SW 1271 (cell line): Measurements from ENCODE around the gene BICD1.
"Not testable (repeated sequence)": the region's sequence is repeated elsewhere in the genome, so short reads cannot be mapped to it uniquely, and the experiment has no call there.

Source experiments
- DNase-seq, 2 experiments: peaks; one replicate each; lab custom pipeline; 2025; lab: John Stamatoyannopoulos, UW

The BICD1 gene

DNA sequence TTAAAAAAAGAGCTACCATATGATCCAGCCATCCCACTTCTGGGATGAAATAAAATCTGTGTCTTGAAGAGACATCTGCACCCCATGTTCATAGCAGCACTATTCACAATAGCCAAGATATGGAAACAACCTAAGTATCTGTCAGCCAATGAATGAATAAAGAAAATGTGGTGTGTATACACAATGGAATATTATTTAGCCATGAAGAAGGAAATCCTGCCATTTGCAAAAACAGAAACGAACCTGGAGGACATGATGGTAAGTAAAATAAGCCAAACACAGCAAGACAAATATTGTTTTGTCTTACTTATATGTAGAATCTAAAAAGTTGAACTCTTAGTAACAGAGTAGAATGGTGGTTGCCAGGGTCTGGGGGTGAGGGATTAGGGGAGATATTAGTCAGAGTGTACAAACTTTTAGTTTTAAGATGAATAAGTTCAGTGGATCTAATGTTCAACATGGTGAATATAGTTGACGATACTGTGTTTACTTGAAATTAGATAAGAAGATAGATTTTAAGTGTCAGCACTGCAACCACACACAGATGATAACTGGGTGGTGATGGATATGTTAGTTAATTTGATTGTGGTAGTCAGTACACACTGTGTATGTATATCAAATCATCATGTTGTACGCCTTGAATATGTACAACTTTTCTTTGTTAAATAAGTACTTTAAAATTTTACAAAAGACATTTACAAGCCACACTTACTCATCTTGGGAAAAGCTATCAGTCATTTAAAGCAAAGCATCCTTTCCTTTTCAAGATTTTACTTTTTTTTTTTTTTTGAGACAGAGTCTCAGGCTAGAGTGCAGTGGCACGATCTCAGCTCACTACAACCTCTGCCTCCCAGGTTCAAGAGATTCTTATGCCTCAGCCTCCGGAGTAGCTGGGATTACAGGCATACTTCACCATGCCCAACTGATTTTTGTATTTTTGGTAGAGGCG lies 89.9 kb downstream of the BICD1 start:
- no peak for DNase-seq

DNA sequence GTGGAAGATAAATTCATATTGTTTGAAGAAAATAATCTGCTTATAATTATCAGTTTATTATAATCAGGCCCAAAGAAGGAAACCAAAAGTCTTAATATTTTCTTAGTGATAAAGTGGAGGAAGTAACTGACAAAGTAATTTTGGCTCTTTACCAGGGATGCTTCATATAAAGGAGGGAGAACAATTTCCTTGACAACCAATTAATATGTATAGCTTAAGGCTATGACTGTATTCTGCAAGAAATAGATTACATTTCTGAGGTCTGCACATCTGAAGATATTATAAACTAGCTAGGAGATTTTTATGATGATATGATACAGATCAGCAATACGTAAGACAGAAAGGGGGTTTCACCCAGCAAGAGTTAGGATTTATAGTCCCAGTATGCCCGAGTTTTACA lies 90.8 kb downstream of the BICD1 start:
- peak in 1 of 2 experiments; percentile 17 for DNase-seq

DNA sequence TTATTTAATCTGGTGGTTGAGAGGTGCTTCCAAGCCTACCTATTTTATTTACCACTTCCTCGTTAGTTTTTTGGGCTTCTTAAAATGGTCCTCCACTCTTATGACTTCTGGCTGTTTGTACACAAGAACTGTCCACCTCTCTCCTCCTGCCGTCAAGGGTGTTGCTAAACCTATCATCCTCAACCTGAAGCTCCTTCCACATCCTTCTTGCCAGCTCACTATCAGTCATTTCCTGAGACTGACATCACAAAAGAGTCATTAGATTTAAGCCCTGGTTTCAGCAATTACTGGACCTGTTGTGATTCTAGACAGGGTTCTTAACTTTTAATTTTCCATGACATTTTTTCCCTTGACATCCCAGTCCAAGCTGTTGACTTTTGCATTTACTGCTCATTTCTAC lies 91.9 kb downstream of the BICD1 start:
- DNase-seq: peak; percentile 71 to 84

DNA sequence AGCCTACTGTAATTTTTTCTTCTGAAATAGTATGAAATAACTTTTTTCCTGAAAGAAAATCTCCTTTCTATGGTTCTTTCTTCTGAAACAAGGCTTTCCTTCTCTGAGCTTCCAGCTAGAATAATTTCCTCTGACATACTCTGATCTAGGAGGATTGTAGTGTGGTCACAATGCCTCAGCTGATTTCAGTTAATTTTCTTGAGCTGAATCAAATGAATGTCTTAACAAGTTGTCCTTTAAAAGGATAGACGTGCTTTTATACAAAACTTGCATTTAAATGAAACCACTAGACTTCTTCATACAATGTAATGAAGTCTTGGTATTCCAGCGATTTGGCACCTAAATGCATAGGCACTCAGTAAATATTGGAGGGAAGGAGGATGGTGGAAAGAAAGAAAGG lies 94.4 kb downstream of the BICD1 start:
- no peak for DNase-seq

DNA sequence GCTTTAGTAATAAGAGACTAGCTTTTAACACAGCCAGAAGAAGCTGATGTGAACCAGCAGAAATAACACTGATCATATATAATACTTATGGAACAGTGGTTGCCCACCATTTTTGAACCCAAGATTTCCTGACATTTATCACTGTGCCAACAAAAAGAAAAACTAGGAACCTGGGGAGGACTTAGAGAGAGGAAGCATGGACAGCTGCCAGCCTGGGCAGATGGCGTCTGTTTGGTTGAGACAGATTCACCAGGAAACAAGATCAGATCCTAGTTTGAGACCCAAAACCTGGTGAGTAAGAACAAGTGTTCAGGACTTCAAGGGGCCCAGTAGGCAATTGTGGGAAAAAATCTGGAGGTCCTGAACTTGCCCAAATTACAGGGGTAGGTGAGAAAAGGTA lies 95.3 kb downstream of the BICD1 start:
- DNase-seq: no peak

DNA sequence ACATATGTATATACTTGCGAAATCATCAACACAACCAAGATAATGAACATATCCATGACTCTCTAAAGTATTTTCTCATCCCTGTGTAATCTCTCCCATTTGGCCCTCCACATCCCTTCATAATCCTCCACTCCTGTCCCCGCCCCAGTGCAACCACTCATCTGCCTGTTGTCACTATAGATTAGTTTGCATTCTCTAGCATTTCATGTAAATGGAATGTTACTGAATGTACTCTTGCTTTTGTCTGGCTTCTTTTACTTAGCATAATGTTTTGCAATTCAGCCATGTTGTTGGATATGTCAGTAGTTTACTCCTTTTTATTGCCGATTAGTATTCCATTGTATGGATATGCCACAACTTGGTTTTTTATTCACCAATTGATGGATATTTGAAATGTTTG lies 99.1 kb downstream of the BICD1 start:
- DNase-seq: no peak

DNA sequence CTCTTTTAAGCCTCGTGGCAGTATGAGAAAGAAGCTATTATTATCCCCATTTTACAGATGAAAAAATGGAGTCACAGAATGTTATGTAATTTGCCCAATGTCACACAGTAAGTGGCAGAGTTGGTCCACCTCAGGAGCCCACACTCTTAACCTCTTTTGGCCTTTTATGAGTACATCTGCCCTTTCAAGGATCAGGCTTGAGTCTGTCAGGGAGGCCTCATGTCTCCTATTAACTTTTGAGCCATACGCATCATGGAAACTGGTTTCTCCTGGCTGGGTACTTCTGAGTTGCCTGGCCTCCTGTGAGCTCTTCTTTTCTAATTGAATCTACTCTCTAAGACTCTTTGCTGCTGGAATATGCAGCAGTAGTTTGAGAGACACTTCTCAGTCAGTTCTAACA lies 101.7 kb downstream of the BICD1 start:
- no peak for DNase-seq

DNA sequence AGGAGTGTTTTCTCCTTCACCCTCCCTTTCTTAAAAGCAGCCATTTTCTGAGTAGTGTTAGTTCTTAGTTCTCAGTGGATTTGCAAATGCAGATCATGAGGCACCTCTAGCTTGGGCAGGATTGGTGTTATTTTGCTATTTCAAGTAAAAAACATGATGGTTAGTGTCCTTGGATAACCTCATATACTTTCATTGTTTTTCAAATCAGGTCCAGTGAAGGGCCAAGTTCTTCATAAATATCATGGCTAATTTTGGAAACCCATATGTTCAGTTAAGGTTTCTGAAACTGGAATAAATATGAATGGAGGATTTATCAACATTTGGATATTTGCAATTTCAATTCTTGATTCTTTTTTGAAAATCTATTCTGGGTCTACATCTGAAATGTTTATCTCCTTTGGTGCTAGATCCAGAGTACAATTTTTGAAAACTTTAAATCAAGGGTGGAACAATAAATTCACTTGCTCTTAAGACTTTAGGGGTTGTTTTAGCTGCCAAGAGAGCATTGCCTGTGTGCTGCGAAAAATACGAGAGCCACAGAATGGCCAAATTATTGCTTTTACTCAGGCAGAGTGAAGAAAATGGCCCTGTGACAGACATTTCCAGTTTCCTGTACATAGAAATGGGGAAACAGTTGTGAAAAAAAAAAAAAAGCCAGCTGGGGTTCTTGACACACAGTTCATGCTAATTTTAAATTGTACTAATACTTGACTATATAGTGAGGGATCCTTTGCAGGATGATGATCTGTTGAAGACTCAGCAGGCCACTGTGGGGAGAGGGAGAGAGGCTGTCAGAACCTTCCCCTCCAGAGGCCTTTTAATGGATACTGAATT lies 104.6 kb downstream of the BICD1 start:
- no peak for DNase-seq

DNA sequence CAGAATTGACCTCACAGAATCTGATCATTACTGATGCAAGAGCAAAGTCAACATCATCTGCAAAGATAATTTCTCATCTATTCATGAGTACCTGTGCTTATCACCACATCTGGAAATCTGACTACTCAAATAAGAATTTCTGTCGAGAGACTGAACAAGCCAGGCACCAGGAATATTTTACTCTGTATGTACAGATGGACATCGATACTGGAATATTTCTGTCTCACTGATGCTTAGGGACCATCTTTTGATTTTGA lies 105.2 kb downstream of the BICD1 start:
- DNase-seq: no peak

DNA sequence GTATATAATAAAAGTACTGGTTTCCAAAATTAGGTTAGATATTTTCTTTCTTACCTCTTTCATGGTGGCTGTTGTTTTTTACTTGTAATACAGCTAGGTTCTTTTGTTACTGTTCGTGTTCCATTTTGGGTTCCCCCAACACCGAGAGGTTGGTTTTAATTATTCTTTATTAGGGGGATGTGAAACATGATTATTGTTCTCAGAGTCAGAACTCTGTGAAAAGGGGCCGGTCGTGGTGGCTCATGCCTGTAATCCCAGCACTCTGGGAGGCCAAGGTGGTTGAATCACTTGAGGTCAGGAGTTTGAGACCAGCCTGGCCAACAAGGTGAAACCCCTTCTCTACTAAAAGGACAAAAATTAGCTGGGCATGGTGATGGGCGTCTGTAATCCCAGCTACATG lies 108.1 kb downstream of the BICD1 start:
- no peak for DNase-seq

DNA sequence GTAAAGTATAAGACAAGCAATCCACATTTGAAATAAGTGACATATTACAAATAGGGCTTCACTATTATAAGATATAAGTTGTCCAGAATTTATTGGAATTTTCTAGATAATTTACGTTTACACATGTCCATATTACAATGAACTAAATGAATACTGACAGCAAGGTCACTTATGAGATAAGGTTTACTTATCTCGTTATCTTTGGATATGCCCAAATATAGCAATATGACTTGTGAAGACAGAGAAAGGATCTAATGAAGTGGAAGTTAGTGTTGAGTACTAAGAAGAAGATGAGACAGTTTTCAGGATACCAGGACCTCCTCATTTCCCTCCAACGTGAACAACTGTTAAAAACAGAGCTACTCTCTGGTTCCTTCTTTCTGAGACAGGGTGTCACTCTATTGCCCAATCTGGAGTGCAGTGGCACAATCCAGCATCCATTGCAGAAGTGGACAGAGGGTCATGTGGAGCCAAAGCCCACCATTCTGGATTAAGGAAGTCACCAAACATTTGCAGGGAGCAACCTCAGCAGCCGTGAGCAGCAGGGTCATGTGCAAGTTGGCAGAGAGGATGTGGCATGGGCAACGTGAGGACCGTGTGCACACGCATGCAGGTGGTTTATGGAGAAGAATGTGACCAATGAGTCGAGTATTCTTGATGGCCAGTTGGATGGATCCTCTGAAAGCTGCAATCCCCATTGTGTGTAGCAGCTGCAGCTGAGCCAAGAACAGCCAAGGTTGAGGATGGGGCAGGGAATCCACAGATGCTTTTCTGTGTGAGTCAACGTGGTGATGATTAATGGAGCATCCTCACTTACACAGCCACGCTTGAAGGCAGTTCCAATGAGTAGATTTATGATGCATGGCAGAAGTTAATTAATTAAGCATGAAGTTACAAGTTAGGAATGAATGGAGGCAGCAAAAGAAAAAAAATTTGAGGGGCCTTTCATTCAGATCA lies 111.0 kb downstream of the BICD1 start:
- peak in 1 of 2 experiments; percentile 43 for DNase-seq

DNA sequence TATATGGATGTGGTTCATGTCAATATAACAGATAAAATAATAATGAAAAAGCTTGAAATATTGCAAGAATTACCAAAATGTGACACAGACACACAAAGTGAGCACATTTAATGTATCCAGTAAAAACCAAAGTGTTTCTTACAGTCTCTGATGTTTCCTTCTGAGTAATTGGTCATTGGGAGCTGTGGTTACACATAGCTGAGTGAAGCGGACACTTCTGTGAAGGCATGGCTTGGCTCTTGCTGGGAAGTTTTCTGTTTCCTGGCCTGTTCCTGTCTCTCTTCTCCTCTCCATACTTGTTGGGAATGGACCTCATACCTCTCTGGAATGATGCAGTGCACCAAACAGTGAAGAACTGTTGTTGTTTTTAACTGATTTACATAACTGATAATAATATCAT lies 117.3 kb downstream of the BICD1 start:
- DNase-seq: no peak

DNA sequence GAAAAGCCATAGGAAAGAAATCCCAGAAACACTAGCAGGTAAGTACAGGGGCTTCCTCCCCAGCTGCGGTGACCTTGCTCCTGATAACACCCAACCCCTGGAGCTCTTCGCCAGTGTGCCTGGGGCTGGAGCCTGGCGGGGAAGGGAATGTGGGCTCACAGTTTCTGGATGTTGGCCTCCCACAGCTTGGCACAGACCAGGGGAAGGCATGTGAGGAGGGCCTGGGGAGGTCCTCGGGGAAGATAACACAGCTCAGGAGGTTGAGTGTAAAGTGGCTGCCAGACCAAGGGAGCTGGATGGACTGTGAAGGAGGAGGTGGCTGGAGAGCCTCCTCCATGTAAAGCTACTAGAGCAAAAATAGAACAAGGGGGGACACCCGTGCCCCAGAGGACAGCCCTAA lies 120.1 kb downstream of the BICD1 start:
- DNase-seq: no peak

DNA sequence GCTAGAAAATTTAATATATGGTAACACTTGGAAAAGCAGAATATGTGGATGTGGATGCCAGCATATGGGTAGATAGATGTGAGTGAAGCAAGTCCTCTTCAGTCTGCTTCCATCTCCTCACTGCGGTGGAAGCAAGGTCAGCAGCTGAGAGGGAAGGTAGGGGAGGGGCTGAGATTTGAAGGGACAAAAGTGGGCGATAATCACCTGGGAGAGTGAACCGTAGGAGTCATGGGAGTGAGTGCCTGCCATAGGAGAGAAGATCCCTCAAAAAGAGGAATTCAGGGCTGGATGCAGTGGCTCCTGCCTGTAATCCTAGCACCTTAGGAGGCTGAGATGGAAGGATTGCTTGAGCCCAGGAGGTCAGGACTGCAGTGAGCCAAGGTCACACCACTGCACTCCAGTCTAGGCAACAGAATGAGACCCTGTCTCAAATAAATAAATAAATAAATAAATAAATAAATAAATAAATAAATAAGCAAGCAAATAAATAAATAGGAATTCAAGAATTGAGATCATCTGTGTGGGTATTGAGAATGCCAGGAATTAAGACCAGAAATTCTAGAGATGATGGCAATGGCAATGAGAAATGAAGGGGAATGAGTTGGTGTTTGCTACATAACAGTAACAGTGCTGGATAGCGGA lies 123.4 kb downstream of the BICD1 start:
- no peak for DNase-seq

DNA sequence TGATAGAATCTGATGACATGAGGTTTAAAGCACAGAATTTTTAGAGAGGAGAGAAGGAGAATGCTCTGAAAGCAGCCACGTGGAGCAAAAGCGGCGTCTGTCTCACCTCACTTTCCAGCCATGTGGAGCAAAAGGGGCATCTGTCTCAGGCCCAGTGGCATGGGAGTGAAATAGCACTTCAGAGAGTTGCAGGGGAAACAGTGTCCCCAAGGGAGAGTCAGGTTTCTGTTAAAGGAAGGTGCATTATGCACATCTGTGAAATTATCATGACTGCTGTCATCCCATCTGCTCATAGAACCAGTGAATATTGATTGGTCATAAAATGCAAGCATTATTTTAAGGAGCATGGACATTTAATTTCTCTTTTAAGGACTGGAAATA lies 124.0 kb downstream of the BICD1 start:
- no peak for DNase-seq

DNA sequence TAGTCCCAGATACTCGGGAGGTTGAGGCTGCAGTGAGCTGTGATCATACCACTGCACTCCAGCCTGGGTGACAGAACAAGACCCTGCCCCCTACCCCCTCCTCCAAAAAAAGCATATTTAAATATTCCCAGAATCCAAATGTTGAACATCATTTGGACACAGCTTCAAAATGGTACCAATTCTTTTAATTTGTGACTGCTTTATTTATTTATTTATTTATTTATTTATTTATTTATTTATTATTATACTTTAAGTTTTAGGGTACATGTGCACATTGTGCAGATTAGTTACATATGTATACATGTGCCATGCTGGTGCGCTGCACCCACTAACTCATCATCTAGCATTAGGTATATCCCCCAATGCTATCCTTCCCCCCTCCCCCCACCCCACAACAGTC lies 124.7 kb downstream of the BICD1 start:
- DNase-seq: not testable (repeated sequence)

DNA sequence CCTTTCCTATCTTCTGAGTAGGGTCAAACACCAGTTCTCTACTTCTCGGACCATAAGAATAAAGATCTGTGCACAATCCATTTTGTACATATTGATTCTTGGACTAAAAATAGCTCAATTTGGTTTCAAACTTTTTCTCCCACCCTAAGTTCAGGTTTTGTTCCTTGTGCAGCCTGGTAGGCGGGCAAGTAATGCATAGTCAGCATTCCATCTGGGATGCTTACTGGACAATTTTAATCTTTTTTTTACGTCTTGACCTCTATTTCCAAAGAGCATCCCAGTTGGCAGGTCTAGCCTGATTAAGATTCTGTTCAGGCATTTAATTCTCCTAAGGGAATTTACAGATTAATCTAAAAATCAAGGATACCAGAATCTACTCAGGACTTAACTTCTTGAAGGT lies 126.9 kb downstream of the BICD1 start:
- DNase-seq: no peak

DNA sequence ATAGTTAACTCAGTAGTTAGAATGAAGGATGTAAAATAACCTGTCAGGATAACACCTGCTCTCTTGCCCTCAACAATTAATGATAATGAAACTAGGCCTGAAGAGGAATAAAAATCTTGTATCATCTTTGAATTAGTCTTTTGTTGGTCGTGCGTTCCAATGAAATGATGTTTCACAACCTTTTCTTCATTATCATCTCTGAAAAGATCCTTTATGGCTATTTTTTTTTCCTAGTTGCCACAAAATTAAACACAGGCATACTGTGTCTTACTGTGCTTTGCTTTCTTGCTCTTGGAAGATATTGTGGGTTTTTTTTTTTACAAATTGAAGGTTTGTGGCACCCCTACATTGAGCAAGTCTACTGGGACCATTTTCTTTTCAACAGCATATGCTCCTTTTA lies 128.6 kb downstream of the BICD1 start:
- no peak for DNase-seq

DNA sequence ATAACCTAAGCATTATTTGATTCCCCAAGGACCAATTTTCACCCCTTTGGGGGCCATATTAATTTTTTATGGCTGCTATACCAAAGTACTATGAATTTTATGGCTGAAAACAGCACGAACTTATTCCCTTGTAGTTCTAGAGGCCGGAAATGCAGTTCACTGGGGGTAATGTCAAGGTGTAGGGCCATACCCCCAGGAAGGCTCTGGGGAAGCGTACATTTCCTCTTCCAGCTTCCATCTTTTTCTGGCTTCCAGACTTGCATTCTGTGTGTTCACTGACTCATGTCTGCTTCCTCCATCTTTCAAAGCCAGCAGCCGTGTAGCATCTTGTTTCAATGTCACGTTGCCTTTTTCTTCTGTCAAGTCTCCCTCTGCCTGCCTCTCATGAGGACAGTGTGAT lies 133.5 kb downstream of the BICD1 start:
- no peak for DNase-seq

DNA sequence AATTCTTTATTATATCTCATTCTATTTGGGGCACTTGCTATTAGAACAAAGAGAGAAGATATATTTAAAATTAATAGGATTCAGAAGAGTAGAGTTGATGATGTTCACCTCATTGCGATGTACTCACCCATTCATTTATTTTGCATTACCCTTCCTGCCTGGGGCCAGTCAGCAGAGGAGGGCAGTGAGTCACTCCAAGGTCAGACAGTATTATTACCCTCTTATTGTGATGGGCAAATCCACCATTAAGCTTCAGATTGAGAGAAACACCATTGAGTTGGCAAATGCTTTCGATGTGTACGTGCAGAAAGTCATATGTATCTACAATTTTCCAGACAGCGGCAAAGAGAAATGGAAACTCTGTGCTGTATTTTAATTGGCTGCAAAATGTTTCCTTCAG lies 134.2 kb downstream of the BICD1 start:
- DNase-seq: no peak

DNA sequence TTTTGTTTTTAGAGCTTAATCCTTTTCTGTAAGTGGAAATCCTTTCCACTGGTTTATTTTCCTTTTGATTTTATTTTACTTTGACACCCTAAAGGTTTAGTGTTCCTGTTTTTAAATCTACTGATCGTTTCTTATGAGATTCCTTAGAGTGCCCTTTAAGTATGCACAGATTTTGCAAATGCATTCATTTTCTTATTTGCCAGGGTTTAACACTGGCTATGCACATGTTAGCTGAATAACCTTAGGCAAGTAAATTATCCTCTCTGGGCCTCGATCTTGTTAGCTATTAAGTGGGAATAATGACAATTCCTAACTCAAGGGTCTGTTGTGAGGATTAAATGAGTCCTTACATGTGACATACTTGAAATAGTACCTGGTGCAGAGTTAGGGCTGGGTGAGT lies 136.0 kb downstream of the BICD1 start:
- DNase-seq: no peak
